Ammon's horn (tissue), 1 donor: ENCODE results near the gene FANCM.
"Not testable (repeated sequence)": the region's sequence is repeated elsewhere in the genome, so short reads cannot be mapped to it uniquely, and the experiment has no call there.

ENCODE experiments used
- DNase-seq: peaks from one replicate; pipeline ENCODE4 v3.0.0-alpha.2; 2016; ENCODE audit warnings: low spot score

The FANCM gene

GRCh38 chr14:45135659-45136395 is at the start of gene FANCM:
Gene FANCM (plus strand): TSS chr14:45135930. CDS start chr14:45136032, 102 bp downstream.
- peak; percentile 94 for DNase-seq

DNA sequence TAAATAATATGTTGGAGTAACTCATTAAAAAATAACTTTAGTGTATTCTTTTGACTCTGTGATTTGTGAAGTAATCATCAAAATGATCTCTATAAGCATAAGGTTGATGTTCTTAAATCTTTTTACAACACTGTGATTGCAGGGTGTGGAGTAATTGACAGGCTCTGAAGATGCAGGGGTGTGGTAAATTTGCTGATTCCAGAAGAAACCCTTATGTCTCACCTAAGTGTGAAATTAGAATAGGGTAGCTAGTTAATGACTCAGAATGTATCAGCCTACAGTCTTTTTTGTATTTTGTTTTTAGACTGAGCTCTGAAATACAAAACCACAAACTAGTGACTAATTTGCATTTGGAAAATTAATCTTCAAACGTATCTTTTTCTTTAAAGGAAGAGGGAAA is 45.9 kb upstream of the FANCM start:
- no peak for DNase-seq

DNA sequence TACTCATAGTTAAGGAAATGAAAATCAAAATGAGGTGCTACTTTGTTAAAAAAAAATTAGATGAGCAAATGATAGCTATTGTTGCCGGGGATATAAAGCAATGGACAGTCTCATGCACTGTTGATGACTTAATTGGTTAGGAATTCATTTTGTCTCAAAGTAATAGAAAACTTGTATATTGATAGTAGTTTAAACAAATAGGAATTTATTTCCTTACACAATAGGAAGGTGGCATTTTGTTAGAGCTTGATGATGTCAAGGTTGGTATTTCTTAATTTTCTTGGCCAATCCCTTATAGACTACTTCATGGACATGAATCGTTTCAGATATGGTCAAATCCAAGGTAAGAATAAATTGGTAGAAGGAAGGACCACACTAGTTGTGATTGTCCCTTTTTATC is 44.0 kb upstream of the FANCM start:
- DNase-seq = no peak

GRCh38 chr14:45094275-45094674 is 41.5 kb upstream of the FANCM start:
- DNase-seq = no peak

DNA sequence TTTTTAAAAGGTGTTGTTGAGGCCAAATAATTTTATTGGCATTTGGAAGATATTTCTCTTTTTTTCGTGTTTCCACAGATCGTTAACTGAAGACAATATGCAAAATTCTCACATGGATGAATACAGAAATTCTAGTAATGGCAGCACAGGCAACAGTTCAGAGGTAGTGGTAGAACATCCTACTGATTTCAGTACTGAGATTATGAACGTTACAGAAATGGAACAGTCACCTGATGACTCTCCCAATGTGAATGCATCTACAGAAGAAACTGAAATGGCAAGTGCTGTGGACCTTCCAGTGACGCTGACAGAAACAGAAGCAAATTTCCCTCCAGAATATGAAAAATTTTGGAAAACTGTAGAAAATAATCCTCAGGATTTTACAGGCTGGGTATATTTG is 40.6 kb upstream of the FANCM start:
- DNase-seq = no peak

DNA sequence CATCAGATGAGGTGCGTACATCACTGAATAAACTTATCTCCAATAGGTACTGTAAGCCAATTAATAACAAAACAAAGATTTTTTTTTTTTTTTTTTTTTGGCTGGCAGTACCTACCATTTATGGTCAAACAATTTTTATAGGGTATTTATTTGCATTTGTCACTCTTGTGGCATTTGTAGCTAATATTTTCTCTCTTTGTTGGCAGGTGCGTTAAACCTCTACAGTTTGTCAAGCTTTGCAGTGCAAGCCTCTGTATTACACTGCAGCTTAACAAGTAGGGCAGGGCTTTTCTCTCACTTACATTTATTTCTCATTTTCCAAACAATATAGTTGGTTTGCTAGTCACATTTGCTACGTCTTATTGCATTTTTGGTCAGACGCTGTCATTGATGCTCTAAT is 39.5 kb upstream of the FANCM start:
- no peak for DNase-seq

DNA sequence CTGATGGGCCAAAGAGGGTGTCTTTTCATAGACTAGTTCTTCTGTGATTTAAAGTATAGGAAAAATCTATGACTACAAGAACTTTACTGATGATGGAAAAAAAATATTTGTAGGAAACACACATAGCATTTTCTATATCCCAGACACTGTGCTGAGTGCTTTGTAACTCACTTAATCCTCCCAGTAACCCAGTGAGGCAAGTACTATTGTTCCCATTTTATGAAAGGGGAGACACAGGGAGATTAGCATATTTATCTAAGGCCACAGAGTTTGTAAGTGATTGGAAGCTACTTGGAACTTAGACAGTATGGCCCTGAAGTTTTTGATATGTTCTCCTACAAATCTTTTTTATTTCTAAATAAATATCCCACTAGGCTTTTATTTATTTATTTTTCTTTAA is 31.9 kb upstream of the FANCM start:
- no peak for DNase-seq

DNA sequence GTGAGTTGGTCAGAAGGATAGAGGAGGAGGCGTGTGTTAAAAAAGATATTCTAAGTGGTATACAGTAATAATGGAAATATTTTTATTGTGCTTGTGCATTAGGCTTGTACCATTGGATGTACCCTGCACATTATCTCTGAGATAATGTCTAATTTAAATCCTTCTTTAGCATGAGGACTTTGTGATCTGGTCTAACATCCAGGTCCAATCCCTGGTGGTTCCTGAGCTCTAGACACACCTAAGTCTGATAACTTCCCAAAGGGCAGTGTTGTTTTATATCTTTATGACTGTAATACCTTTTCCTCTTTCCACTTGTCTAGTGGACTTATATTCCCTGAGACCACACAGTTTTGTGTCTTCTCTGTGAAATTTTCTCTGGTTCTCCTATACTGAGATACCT is 31.2 kb upstream of the FANCM start:
- no peak for DNase-seq

- DNase-seq = no peak
These were observed 22.6 kb upstream of the FANCM start for GRCh38 chr14:45112896-45113781.

DNA sequence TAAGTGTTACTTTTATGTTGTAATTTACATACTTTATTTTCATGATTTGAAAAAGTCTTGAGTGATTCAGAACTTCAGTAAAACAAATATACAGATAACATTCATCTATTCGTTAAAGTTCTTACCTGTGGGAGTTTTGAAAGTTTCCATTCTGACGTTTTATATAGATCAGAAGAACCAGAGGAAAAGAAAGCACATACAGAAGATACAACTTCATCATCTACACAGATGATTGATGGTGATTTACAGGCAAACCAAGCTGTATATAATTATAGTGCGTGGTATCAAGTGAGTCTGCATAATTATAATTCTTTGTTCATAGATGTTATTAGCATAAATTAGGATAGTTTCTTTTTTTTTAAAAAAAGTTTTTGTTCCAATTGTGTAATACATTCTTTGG is 21.4 kb upstream of the FANCM start:
- no peak for DNase-seq

DNA sequence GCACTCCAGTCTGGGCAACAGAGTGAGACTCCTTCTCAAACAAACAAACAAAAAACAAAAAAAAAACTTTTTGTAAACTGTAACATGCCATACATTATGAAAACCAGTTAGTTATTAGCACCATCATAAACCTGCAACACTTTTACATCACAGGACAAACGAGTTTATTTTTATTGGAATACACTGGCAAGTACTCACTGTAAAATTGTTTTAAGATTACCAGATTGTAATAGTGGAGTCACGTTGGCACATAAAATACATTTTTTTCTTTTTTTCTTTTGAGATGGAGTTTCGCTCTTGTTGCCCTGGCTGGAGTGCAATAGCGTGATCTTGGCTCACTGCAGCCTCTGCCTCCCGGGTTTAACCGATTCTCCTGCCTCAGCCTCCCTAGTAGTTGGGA is 17.1 kb upstream of the FANCM start:
- DNase-seq = no peak

- DNase-seq = no peak
These were observed 15.6 kb upstream of the FANCM start for GRCh38 chr14:45120096-45120495.

GRCh38 chr14:45123271-45123670 is 12.5 kb upstream of the FANCM start:
- no peak for DNase-seq

DNA sequence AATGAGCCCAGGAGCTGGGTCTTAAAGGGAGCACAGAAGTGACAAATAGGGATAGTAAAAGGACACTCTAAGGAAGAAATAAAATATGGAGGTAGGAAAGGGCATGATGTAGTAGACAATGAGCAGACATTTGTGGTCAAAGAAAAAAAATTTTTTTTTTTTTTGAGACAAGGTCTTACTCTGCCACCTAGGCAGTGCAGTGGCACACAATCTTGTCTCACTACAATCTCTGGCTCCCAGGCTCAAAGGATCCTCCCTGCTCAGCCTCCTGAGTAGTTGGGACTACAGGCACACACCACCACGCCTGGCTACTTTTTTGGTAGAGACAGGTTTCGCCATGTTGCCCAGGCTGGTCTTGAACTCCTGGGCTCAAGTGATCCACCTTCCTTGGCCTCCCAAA is 10.0 kb upstream of the FANCM start:
- DNase-seq = no peak

DNA sequence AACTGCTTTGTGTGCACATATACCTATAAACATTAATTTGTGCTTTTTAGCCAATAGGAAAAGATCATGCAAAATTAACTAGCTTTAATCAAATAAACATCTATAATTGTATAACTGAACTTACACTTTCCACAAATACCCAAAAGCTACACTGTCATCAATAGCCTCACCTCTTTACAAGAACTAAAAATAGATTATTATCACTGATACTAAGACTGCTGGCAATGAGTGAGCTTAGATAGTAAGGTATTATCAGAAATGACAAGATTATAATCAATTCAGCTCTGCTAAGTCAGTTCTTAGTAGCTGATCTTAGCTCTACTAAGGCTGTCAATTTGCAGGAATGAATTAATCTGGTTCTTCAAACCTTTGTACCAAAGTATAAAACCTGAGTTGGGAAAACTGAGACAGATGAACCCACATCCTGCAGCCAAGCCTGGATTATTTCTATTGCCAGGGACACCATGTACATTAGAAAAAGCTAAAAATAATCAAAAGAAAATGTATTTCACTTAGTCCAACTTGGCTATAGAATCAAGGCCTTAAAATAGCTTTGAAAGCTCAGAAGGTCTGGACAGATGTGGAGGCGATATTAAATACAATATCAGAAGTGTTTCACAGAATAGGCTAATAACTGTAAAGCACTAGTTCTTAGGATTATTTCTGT is 6.6 kb upstream of the FANCM start:
- DNase-seq = no peak

- DNase-seq = no peak
These were observed 2.1 kb upstream of the FANCM start for GRCh38 chr14:45133683-45134050.

DNA sequence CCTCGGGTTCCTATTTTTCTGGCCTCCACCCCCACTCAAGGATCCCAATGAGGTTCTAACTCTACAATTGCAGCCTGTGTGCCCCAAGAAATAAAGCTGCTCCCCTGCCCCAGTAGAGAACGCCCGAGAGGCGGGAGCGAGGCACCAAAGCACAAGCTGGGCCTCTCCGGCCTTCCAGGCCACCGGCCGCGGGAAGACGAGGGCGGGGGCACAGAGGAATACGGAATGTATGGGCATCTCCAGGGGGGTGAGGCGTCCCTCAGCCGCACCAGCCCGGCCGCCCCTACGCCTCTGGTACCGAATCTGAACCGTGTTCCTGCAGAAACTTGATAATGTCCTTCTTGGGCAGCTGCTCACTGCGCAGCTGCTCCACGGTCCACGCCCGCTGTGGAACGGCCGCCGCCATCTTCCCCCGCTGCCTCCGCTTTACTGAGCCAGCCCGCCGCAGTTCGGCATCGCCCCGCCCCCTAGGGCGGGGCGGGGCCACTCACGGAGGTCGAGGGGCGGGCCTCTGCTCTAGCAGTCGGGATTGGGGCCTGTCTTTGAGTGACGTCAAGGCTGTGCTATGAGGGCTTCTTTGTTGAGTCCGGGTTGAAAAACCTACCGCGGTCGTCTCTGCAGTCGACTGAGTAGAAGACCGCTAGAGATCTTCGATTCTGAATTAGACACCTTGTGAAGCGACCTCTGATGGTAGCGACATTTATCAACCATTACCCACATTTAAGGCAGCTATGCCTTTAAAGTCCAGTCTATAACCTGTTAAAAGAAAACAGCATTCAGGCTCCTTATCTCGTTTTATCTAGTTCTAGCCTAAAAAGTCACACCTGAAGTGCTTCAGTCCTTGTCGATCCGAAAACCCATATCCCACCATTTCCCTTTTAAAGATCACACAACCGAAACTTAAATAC is 1.4 kb upstream of the FANCM start, which contains the start of gene FKBP3:
FKBP3 (minus strand) TSS at position 431 of the 908 bp plus-strand sequence; CDS start at position 406, 25 bp downstream.
- peak; percentile 99 for DNase-seq

DNA sequence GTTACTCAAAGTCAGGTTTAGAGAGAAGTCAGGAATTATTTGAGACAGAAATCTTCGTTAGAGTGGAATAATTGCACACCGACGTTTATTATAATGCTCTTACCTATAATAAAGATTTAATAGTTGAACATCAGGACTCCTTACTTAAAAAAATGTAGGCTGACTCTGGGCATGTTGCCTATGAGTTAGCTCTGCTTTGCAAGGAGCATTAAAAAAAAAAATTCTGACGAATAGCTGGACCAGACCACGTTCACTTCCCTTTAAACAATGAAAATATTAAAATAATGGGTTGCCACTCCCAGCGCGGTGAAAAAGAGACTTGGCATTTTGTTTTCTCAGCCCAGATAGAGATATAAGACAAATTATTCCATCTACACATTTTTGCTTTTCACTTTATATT is 574 bp upstream of the FANCM start:
- peak; percentile 5 for DNase-seq

DNA sequence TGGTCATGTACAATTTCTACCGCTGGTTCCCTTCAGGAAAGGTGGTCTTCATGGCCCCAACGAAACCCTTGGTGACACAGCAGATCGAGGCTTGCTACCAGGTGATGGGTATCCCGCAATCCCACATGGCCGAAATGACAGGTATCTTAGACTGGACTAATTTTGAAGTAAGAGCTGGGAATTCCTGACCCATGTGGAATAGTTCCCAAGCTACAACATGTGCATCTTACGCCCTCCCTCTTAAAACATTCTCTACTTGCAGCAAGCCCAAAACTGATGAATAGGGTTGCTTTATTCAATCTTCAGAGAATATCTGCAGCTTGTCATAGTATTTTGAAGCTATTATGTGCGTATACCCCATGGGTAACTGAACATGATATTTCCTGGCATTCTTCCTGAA is 669 bp downstream of the FANCM start:
- DNase-seq = no peak

DNA sequence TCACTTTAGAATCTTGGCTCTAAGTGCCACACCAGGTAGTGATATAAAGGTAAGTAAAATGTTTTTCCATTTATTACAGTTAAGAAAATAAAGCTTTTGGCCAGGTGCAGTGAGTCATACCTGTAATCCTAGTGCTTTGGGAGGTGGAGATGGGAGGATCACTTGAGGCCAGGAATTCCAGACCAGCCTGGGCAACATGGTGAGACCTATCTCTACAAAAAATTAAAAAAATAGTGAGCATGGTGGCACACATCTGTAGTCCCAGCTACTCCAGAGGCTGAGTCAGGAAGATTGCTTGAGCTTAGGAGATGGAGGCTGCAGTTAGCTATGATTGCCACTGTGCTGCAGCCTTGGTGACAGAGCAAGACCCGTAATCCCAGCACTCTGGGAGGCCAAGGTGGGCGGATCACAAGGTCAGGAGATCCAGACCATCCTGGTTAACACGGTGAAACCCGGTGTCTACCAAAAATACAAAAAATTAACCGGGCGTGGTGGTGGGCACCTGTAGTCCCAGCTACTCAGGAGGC is 5.0 kb downstream of the FANCM start:
- no peak for DNase-seq

GRCh38 chr14:45142083-45142482 is 6.4 kb downstream of the FANCM start:
- DNase-seq = not testable (repeated sequence)
